AG04450 (cell line): Measurements from ENCODE around the gene RPS15. TPM values are rescaled to one million over a fixed set of nuclear protein-coding genes. Genes with fewer than 3 reads are reported as not detected.
A peak's percentile ranks its signal among the peaks of the same experiment; 100 is the strongest.

Experiments
- CTCF ChIA-PET: fragments of 300-600, 350-600 bp; formaldehyde crosslinking; extraction: SDS; loops from one replicate; lab custom pipeline; 2022; ENCODE audit warnings: antibody characterized with exemption, inconsistent platforms; lab: Charles Lee
- POLR2A ChIA-PET: fragments of 350-600 bp; formaldehyde crosslinking; extraction: SDS; loops from one replicate; lab custom pipeline; 2021; ENCODE audit warnings: antibody characterized with exemption, inconsistent platforms; lab: Yijun Ruan, JAX
- DNase-seq: peaks from one replicate; pipeline ENCODE4 v3.0.0-alpha.2; 2011; ENCODE audit warnings: low read depth, low spot score
- H3K27ac ChIP-seq: one replicate; pipeline ENCODE4 v1.5.1; 2012; ENCODE audit warnings: low read depth, low read length, control low read depth
- H3K27me3 ChIP-seq: one replicate; pipeline ENCODE4 v1.6.0; 2012; ENCODE audit warnings: low read length; ENCODE audit not compliant: control insufficient read depth, insufficient read depth
- H3K4me3 ChIP-seq: 2 replicates; pipeline ENCODE4 v1.5.1; 2011; ENCODE audit warnings: mild to moderate bottlenecking, low read depth, low read length, control low read depth
- H3K9me3 ChIP-seq: 2 replicates; pipeline ENCODE4 v1.5.1; 2012; ENCODE audit warnings: low read length; ENCODE audit not compliant: control insufficient read depth, insufficient read depth
- polyA plus RNA-seq: library from polyadenylated mRNA; depleted of rRNA; stranded (reverse); fragments of >200 nt; gene quantifications from 2 replicates; pipeline ENCODE4 v1.2.3, GENCODE V29; 2011
- TF ChIP-seq, protein P1 (sequence below): IDR thresholded peaks from 2 replicates; pipeline ENCODE4 v1.5.1; 2011; ENCODE audit warnings: low read depth, low read length, control low read depth, inconsistent platforms

RPS15 gene
- polyA plus RNA-seq, 1 experiment: 596 TPM

DNA sequence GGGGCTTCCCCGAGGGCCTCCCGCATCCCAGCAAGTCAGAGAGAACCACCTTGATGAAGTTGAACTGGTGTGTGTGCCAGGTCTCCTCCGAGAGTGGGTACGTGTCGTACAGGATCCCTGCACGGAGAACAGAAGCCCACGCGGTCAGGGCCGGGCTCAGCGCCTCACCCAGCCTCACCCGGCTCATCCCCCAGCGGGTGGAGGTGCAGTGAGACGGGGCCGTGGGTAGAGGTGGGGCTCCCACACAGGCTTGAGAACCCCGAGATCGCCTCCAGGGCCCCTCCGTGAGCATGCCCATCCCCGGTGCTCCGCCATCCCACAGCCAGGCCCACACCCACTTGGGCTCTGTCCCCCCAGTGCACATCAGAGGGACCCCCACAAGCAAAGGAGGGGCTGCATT, 39.1 kb upstream of the RPS15 start:
- Histone ChIP-seq H3K4me3 (no peak overlapping the region), H3K27ac (no peak overlapping the region), H3K9me3 (no peaks in the 10 kb centered on the region; the same call in 1 of the 2 replicates), H3K27me3 (no peaks in the 10 kb centered on the region)
- CTCF ChIA-PET: no interaction called here
- POLR2A ChIA-PET: no interaction called here
- TF ChIP-seq, protein P1, sequence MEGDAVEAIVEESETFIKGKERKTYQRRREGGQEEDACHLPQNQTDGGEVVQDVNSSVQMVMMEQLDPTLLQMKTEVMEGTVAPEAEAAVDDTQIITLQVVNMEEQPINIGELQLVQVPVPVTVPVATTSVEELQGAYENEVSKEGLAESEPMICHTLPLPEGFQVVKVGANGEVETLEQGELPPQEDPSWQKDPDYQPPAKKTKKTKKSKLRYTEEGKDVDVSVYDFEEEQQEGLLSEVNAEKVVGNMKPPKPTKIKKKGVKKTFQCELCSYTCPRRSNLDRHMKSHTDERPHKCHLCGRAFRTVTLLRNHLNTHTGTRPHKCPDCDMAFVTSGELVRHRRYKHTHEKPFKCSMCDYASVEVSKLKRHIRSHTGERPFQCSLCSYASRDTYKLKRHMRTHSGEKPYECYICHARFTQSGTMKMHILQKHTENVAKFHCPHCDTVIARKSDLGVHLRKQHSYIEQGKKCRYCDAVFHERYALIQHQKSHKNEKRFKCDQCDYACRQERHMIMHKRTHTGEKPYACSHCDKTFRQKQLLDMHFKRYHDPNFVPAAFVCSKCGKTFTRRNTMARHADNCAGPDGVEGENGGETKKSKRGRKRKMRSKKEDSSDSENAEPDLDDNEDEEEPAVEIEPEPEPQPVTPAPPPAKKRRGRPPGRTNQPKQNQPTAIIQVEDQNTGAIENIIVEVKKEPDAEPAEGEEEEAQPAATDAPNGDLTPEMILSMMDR: no peak
- DNase-seq: no peak

DNA sequence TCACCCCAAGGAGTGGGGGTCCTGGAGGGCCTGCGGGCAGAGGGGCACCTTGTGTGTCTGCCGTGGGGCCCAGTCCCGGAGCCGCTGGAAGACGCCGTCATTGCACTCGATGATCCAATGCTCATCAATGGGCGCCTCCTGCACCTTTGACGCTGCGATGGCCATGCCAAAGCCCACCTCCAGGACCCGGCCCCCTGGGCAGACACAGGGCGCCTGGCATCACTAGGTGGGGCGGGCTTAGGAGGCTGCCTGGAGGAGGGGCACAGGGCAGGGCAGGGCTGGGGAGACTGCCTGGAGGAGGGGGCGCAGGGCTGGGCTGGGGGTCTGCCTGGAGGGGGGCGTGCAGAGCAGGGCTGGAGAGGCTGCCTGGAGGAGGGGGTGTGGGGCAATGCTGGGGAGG, 38.5 kb upstream of the RPS15 start:
- H3K4me3 ChIP-seq: no peak overlapping the region
- CTCF ChIA-PET: no interaction called here
- H3K27ac ChIP-seq: no peak overlapping the region
- no peak for DNase-seq
- no peaks in the 10 kb centered on the region; the same call in 1 of the 2 replicates for H3K9me3 ChIP-seq
- TF ChIP-seq, protein P1: no peak
- POLR2A ChIA-PET: no interaction called here
- H3K27me3 ChIP-seq: no peaks in the 10 kb centered on the region

DNA sequence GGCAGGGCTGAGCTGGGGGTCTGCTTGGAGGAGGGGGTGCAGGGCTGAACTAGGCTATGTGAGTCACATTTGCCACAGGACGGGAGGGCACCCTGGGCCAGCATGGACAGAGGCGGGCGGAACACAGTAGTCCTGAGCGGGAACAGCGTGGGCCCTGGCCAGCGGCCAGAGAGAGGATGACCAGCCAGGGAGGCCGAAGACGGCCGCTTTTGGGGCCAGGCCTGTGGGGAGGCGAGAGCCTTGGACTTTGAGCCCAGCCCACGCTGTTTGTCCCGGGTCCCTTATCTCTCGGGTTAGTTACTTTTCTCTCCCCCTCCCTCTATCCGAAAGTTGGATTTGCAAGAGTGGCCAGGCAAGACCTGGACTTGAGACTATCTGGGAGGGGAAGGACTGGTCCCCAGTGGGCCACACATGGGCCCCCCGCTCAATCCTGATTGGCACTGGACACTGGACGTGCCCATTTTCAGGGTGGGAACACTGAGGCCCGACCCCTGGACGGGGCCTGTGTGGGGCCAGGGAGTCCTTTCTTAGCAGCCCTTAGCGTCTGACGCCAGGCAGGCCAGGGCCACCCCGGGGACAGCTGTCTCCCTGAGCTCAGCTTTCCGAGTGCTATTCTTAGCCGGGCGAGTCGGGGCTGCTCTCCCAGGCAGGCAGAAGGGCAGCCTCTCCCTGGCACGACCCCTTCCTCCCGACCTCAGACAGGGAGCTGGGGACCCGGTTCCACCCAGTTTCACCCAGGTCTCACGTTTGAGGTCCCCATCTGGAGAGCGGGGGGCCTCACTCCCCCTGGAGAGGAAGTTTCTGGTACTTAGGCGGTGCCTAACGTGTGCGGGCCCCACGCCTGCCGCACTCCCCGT, 37.7 kb upstream of the RPS15 start:
- POLR2A ChIA-PET: interaction anchor here (0.5 to 0.6 kb wide), 2 partner anchors 55 to 131 kb away, joined by 3 to 5 read pairs; no protein-coding TSS in a partner anchor
- H3K27me3 ChIP-seq: no peaks in the 10 kb centered on the region
- no peak for DNase-seq
- peak overlapping the region; percentile 70 for H3K4me3 ChIP-seq
- no peaks in the 10 kb centered on the region; the same call in 1 of the 2 replicates for H3K9me3 ChIP-seq
- no peak overlapping the region for H3K27ac ChIP-seq
- CTCF ChIA-PET: no interaction called here
- TF ChIP-seq, protein P1: no peak

DNA sequence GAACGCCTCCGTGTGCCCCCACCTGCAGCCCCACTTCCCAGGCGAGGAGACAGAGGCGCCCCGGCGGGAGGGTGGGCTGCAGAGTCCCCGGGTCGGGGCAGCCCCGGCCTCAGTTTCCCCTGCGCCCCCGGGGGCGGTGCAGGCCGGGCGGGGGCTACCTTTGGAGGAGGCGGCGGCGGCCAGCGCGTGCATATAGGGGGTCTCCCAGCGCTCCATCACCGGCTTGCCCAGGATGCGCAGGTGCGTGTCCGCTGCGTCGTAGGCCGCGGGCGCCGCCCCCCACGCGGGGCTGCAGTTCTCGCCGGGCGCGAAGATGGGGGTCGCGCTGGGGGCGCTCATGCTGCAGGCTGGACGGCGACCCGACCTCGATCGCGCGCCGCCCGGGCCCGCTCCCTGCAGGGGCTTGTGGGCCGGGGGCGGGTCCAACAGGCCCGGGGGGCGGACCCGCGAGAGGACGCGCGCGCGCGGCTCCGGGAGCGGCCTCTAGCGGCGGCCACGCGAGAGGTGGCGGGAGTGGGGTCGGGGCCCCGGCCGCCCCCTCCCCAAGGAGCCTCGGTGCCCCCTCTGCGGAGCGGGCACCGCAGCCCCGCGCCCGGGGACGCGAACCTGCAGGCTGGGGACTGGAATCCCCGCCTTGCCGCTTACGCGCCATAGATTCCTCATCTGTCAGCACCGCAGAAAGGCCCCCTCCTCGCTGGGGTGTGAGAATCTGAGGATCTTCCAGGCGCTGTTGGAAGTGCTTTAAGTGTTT, 36.9 kb upstream of the RPS15 start, which contains the start of gene GAMT:
GAMT (minus strand) TSS at position 405 of the 751 bp plus-strand sequence; CDS start at position 339, 66 bp downstream.
- Histone ChIP-seq H3K27ac (no peak within 1 kb of the TSS), H3K9me3 (no peaks in the 10 kb centered on the region; the same call in 1 of the 2 replicates), H3K4me3 (peak within 1 kb of the TSS; percentile 70), H3K27me3 (no peaks in the 10 kb centered on the region)
- no peak for DNase-seq
- TF ChIP-seq, protein P1: peak; percentile 28
- ChIA-PET CTCF (no interaction called here), POLR2A (interaction anchor here (0.5 to 0.6 kb wide), 2 partner anchors 54 to 132 kb away, joined by 3 to 5 read pairs; no protein-coding TSS in a partner anchor)
